Mesendoderm (in vitro differentiated cells): Measurements from ENCODE around the gene APLF.
A peak's percentile ranks its signal among the peaks of the same experiment; 100 is the strongest.

Experiments used
- DNase-seq: peaks from one replicate; pipeline ENCODE4 v3.0.0; 2013
- H2AK5ac ChIP-seq: 2 replicates; pipeline ENCODE4 v1.6.1; 2013; ENCODE audit warnings: low read length, inconsistent platforms
- H2BK120ac ChIP-seq: 2 replicates; pipeline ENCODE4 v1.6.1; 2013; ENCODE audit warnings: low read depth, mild to moderate bottlenecking, low read length, moderate library complexity, mixed read lengths
- H2BK15ac ChIP-seq: replicated peaks from 2 replicates; pipeline ENCODE4 v1.6.1; 2013; ENCODE audit warnings: low read depth, mild to moderate bottlenecking, moderate library complexity
- H2BK5ac ChIP-seq: 2 replicates; pipeline ENCODE4 v1.6.1; 2013; ENCODE audit warnings: low read length, inconsistent platforms
- H3K18ac ChIP-seq: 2 replicates; pipeline ENCODE4 v1.6.1; 2013; ENCODE audit warnings: mild to moderate bottlenecking, low read length, mixed read lengths
- H3K23ac ChIP-seq: one replicate; pipeline ENCODE4 v1.6.1; 2013; ENCODE audit warnings: low read length
- H3K27ac ChIP-seq: 2 replicates; pipeline ENCODE4 v1.5.1; 2013; ENCODE audit warnings: low read depth, mild to moderate bottlenecking, inconsistent platforms, low read length, moderate library complexity
- H3K27me3 ChIP-seq: 2 replicates; pipeline ENCODE4 v1.6.1; 2013; ENCODE audit warnings: low read length, control low read depth, mild to moderate bottlenecking, inconsistent platforms; ENCODE audit not compliant: insufficient read depth, poor library complexity
- H3K36me3 ChIP-seq: 2 replicates; pipeline ENCODE4 v1.6.1; 2013; ENCODE audit warnings: low read length, inconsistent platforms; ENCODE audit not compliant: control insufficient read depth, insufficient read depth
- H3K4ac ChIP-seq: one replicate; pipeline ENCODE4 v1.6.1; 2013; ENCODE audit warnings: low read depth, mild to moderate bottlenecking, low read length, moderate library complexity
- H3K4me1 ChIP-seq: 2 replicates; pipeline ENCODE4 v1.6.1; 2013; ENCODE audit warnings: low read depth, low read length, inconsistent platforms; ENCODE audit not compliant: control insufficient read depth
- H3K4me2 ChIP-seq: 2 replicates; pipeline ENCODE4 v1.6.1; 2013; ENCODE audit warnings: low read length
- H3K4me3 ChIP-seq: 2 replicates; pipeline ENCODE4 v1.5.1; 2013; ENCODE audit warnings: mild to moderate bottlenecking, low read length
- H3K56ac ChIP-seq: one replicate; pipeline ENCODE4 v1.6.1; 2013; ENCODE audit warnings: low read length
- H3K79me1 ChIP-seq: 2 replicates; pipeline ENCODE4 v1.6.1; 2013; ENCODE audit warnings: low read length, inconsistent platforms
- H3K79me2 ChIP-seq: 2 replicates; pipeline ENCODE4 v1.6.1; 2013; ENCODE audit warnings: mild to moderate bottlenecking, low read length; ENCODE audit not compliant: control insufficient read depth, insufficient read depth
- H3K9ac ChIP-seq: 2 replicates; pipeline ENCODE4 v1.6.1; 2013; ENCODE audit warnings: low read length, inconsistent platforms
- H4K5ac ChIP-seq: one replicate; pipeline ENCODE4 v1.6.1; 2013; ENCODE audit warnings: low read length
- H4K8ac ChIP-seq: one replicate; pipeline ENCODE4 v1.6.1; 2013; ENCODE audit warnings: low read depth, mild to moderate bottlenecking, control low read depth, low read length, moderate library complexity
- WGBS: extraction: QIAGEN DNeasy Blood & Tissue Kit; methylation state at CpG from one replicate; pipeline ENCODE4 v1.1.7; 2013; ENCODE audit warnings: low lambda C conversion rate, missing lambda C conversion rate; ENCODE audit not compliant: insufficient coverage; ENCODE audit errors: extremely low coverage; 5-methylcytosine and 5-hydroxymethylcytosine counted together

Gene APLF

GRCh38 chr2:68472796-68473414 is 5.5 kb downstream of the APLF start:
- no peaks in the 10 kb centered on the region for H3K27me3 ChIP-seq
- H2BK5ac ChIP-seq: no peak overlapping the region
- H3K27ac ChIP-seq: peak overlapping the region; percentile 55
- no peak overlapping the region for H2BK15ac ChIP-seq
- no peak overlapping the region for H2AK5ac ChIP-seq
- H3K56ac ChIP-seq: no peak overlapping the region
- no peak overlapping the region for H3K4me3 ChIP-seq
- no peaks in the 10 kb centered on the region for H3K79me2 ChIP-seq
- no peak overlapping the region for H2BK120ac ChIP-seq
- no peaks in the 10 kb centered on the region for H3K79me1 ChIP-seq
- H3K4me2 ChIP-seq: no peak overlapping the region
- H3K36me3 ChIP-seq: no peaks in the 10 kb centered on the region
- peak overlapping the region; percentile 18 for H4K5ac ChIP-seq
- H3K18ac ChIP-seq: peak overlapping the region; percentile 80
- WGBS: no CpG with 5 or more reads among the region's 3 CpGs
- H3K23ac ChIP-seq: no peak overlapping the region
- no peak overlapping the region for H4K8ac ChIP-seq
- H3K9ac ChIP-seq: no peak overlapping the region
- peaks cover 2% of the 10 kb centered on the region for H3K4me1 ChIP-seq
- H3K4ac ChIP-seq: no peak overlapping the region
- no peak for DNase-seq

DNA sequence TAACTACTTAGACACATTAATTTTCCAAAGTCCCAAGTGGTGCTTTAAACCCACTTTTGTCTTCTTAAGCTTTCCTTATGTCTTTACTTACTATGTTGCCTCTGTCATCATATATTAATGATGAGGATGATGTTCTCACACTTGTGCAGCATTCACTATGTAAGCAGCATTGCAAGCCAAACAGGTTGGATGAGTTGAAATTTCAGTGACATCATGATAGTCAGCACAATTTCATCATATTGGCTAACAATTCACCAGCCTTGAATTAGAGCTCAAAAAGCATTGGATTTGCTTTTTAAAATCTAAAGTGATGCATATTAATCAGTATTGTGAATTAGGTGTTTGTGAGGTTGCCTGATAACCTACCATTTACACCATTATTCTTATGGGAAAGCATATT is 7.7 kb downstream of the APLF start:
- H3K4me2 ChIP-seq: no peak overlapping the region
- H3K27me3 ChIP-seq: no peaks in the 10 kb centered on the region
- H3K4ac ChIP-seq: no peak overlapping the region
- H3K18ac ChIP-seq: no peak overlapping the region
- H2BK15ac ChIP-seq: no peak overlapping the region
- H2BK120ac ChIP-seq: no peak overlapping the region
- H3K79me2 ChIP-seq: no peaks in the 10 kb centered on the region
- no peaks in the 10 kb centered on the region for H3K79me1 ChIP-seq
- no peak overlapping the region for H4K5ac ChIP-seq
- no peak for DNase-seq
- H3K27ac ChIP-seq: no peak overlapping the region
- H3K4me1 ChIP-seq: peaks cover 5% of the 10 kb centered on the region
- H2AK5ac ChIP-seq: no peak overlapping the region
- H3K56ac ChIP-seq: no peak overlapping the region
- H3K4me3 ChIP-seq: no peak overlapping the region
- no peak overlapping the region for H2BK5ac ChIP-seq
- H3K9ac ChIP-seq: no peak overlapping the region
- H3K36me3 ChIP-seq: no peaks in the 10 kb centered on the region
- H3K23ac ChIP-seq: no peak overlapping the region
- no peak overlapping the region for H4K8ac ChIP-seq

DNA sequence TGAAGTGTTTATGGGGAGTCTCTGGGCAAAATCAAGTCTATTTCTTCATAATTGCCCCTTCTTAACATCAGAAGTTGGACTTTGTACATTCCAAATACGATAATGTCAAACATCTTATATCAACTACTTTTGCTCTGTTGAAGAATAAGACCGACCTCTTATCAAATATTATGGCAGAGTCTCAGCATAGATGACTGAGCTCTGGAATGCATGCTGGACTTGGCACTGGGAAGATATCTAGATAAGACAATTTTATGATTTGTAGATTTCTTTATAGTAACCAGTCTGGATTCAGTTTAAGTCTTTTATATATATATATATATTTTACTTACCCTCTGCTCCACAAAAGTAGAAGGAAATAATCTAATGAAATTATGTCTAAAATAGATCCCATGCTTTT is 8.2 kb downstream of the APLF start:
- H4K5ac ChIP-seq: no peak overlapping the region
- no peak overlapping the region for H3K4me2 ChIP-seq
- no peaks in the 10 kb centered on the region for H3K27me3 ChIP-seq
- WGBS: no CpG with 5 or more reads among the region's 2 CpGs
- no peaks in the 10 kb centered on the region for H3K79me2 ChIP-seq
- peaks cover 5% of the 10 kb centered on the region for H3K4me1 ChIP-seq
- H3K79me1 ChIP-seq: no peaks in the 10 kb centered on the region
- no peak overlapping the region for H3K27ac ChIP-seq
- DNase-seq: no peak
- H2BK120ac ChIP-seq: no peak overlapping the region
- no peak overlapping the region for H3K4ac ChIP-seq
- no peak overlapping the region for H2BK15ac ChIP-seq
- no peak overlapping the region for H3K56ac ChIP-seq
- no peak overlapping the region for H3K4me3 ChIP-seq
- H3K23ac ChIP-seq: no peak overlapping the region
- H4K8ac ChIP-seq: no peak overlapping the region
- H3K36me3 ChIP-seq: no peaks in the 10 kb centered on the region
- H3K9ac ChIP-seq: no peak overlapping the region
- H3K18ac ChIP-seq: no peak overlapping the region
- no peak overlapping the region for H2BK5ac ChIP-seq
- no peak overlapping the region for H2AK5ac ChIP-seq

- no peak overlapping the region for H3K27ac ChIP-seq
- H3K56ac ChIP-seq: no peak overlapping the region
- no peak overlapping the region for H3K9ac ChIP-seq
- no peaks in the 10 kb centered on the region for H3K79me1 ChIP-seq
- no peak overlapping the region for H3K23ac ChIP-seq
- no peak overlapping the region for H2BK5ac ChIP-seq
- no peak overlapping the region for H3K4ac ChIP-seq
- H3K4me3 ChIP-seq: no peak overlapping the region
- H3K4me2 ChIP-seq: no peak overlapping the region
- no peak for DNase-seq
- H2BK15ac ChIP-seq: no peak overlapping the region
- H3K27me3 ChIP-seq: no peaks in the 10 kb centered on the region
- no peak overlapping the region for H4K8ac ChIP-seq
- WGBS: no CpG with 5 or more reads among the region's 1 CpG
- no peaks in the 10 kb centered on the region for H3K79me2 ChIP-seq
- peaks cover 5% of the 10 kb centered on the region for H3K4me1 ChIP-seq
- no peaks in the 10 kb centered on the region for H3K36me3 ChIP-seq
- no peak overlapping the region for H2AK5ac ChIP-seq
- H2BK120ac ChIP-seq: no peak overlapping the region
- no peak overlapping the region for H3K18ac ChIP-seq
- no peak overlapping the region for H4K5ac ChIP-seq
Observed at GRCh38 chr2:68476454-68476853, 9.1 kb downstream of the APLF start.

- Histone ChIP-seq H2AK5ac (no peak overlapping the region), H3K18ac (no peak overlapping the region), H4K5ac (no peak overlapping the region), H3K4me3 (no peak overlapping the region), H3K27ac (peak overlapping the region; percentile 63), H3K79me2 (no peaks in the 10 kb centered on the region), H4K8ac (no peak overlapping the region), H3K9ac (no peak overlapping the region), H3K23ac (no peak overlapping the region), H2BK15ac (no peak overlapping the region), H2BK120ac (no peak overlapping the region), H3K27me3 (no peaks in the 10 kb centered on the region), H3K56ac (no peak overlapping the region), H3K36me3 (no peaks in the 10 kb centered on the region), H3K4me2 (no peak overlapping the region), H3K4ac (no peak overlapping the region), H3K79me1 (peaks cover 6% of the 10 kb centered on the region), H2BK5ac (peak overlapping the region; percentile 40), H3K4me1 (peaks cover 8% of the 10 kb centered on the region)
- DNase-seq: peak; percentile 74
- WGBS: no CpG with 5 or more reads among the region's 1 CpG
Observed at GRCh38 chr2:68478688-68479087, 11.3 kb downstream of the APLF start.

DNA sequence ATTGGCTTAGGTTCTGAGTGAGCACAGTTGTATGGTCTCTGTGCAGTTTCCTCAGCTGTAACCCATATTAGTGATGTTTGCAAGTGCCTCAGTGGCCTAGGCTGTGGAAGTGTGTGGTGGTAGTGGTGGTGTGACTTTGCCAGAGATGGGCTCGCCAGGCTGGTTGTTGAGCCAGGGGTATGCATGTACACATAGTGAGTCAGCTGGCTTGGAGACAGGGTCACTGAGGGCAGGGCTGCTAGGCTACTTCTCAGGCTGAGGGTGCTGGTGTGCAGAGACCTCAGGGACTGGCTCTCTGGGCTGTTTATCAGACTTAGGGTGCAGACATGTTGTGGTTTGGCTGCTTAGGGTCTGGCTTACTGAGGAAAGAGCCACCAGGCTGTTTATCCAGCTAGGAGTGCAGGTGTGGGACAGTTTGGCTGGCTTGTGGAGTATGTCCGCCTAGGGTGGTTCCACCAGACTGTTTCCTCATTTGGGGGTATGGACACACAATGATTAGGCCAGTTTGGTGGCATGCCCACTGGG is 15.0 kb downstream of the APLF start:
- WGBS: no CpG with 5 or more reads among the region's 2 CpGs
- no peaks in the 10 kb centered on the region for H3K36me3 ChIP-seq
- H2BK5ac ChIP-seq: no peak overlapping the region
- no peak overlapping the region for H3K4me2 ChIP-seq
- no peak overlapping the region for H4K8ac ChIP-seq
- peak overlapping the region; percentile 32 for H2AK5ac ChIP-seq
- H3K56ac ChIP-seq: peak overlapping the region; percentile 30
- no peak overlapping the region for H3K27ac ChIP-seq
- no peak overlapping the region for H3K9ac ChIP-seq
- H4K5ac ChIP-seq: no peak overlapping the region
- H3K27me3 ChIP-seq: no peaks in the 10 kb centered on the region
- H3K4me1 ChIP-seq: peaks cover 8% of the 10 kb centered on the region
- H2BK15ac ChIP-seq: no peak overlapping the region
- DNase-seq: no peak
- H3K79me2 ChIP-seq: no peaks in the 10 kb centered on the region
- no peak overlapping the region for H3K4me3 ChIP-seq
- H3K4ac ChIP-seq: no peak overlapping the region
- H2BK120ac ChIP-seq: no peak overlapping the region
- peak overlapping the region; percentile 4 for H3K23ac ChIP-seq
- no peak overlapping the region for H3K18ac ChIP-seq
- peaks cover 6% of the 10 kb centered on the region for H3K79me1 ChIP-seq
